Measurements from ENCODE around the gene PRORP. TPM values are rescaled to one million over a fixed set of nuclear protein-coding genes. Genes with fewer than 3 reads are reported as not detected.

PRORP gene
- total and polyA plus RNA-seq, 2 of the 8 experiments (the other 6 are each of a cell fraction or from before 2014, with no cell fraction given), result 30.0 to 44.8 TPM

DNA sequence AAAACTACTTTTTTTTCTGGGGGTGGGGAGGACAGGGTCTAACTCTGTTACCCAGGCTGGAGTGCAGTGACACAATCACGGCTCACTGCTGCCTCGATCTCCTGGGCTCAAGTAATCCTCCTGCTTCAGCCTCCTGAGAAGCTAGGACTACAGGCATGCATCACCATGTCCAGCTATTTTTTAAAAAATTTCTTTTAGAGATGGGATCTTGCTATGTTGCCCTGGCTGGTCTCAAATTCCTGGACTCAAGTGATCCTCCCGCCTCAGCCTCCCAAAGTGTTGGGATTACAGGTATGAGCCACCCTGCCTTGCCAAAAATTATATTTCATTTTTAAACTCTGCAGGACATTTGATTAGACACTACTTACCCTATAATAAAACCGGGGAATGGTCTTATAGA is 6.1 kb upstream of the PRORP start:
- H3K4ac ChIP-seq (replicated peaks; ENCODE audit: insufficient read length, low read depth, low read length), result no peak overlapping the region
- no peak overlapping the region for H2BK15ac ChIP-seq (ENCODE audit: low read length)
- H3K4me2 ChIP-seq (ENCODE audit: insufficient read depth in 1 of 2, low read depth in 2 of 2, low read length in 2 of 2), result no peak overlapping the region
- no peak overlapping the region for H3K4me3 ChIP-seq (ENCODE audit: extremely low read depth in 1 of 4, insufficient read depth in 2 of 4, low read depth in 3 of 4, low read length in 4 of 4)
- no peak overlapping the region for H3K56ac ChIP-seq (replicated peaks; ENCODE audit: insufficient read length, low read depth, low read length)
- H3K9me3 ChIP-seq (ENCODE audit: insufficient read depth in 2 of 2, low read depth in 1 of 2, low read length in 1 of 2), result peaks cover 0 to 9% of the 10 kb centered on the region in 2 experiments; a peak in 2 of 4 replicates
- peaks cover 2% of the 10 kb centered on the region; the same call in 1 of the 2 replicates for H3K23me2 ChIP-seq (ENCODE audit: low read depth, low read length)
- H2BK5ac ChIP-seq (ENCODE audit: low read depth, low read length), result no peak overlapping the region
- H2BK12ac ChIP-seq (ENCODE audit: low read depth, low read length), result no peak overlapping the region
- FAIRE-seq (no peak), DNase-seq (ENCODE audit: low read depth in 1 of 2, low spot score in 2 of 2) (no peak)
- H3K14ac ChIP-seq (ENCODE audit: insufficient read length), result no peak overlapping the region
- peaks cover 3% of the 10 kb centered on the region for H3K79me1 ChIP-seq (ENCODE audit: low read depth, low read length)
- no peaks in the 10 kb centered on the region for H3K79me2 ChIP-seq (ENCODE audit: control insufficient read depth in 1 of 2, insufficient read depth in 2 of 2, low read length in 2 of 2)
- no peak overlapping the region for H3K18ac ChIP-seq (ENCODE audit: extremely low read depth, low read length)
- no peak overlapping the region for H4K91ac ChIP-seq (replicated peaks; ENCODE audit: insufficient read length, low read length)
- ChIA-PET CTCF (ENCODE audit: partially characterized antibody) (interaction anchor here (0.9 kb wide), 1 partner anchor 124 kb away, joined by 3 read pairs; no protein-coding TSS in a partner anchor), POLR2A (ENCODE audit: partially characterized antibody) (interaction anchor here (1.1 kb wide), 1 partner anchor 288 kb away, joined by 3 read pairs; the partner anchor contains the start of gene NFKBIA)
- no peak overlapping the region for H3K23ac ChIP-seq (ENCODE audit: insufficient read length)
- H2AFZ ChIP-seq (ENCODE audit: low read length), result no peak overlapping the region
- H4K5ac ChIP-seq (ENCODE audit: insufficient read length, low read depth, low read length), result no peak overlapping the region
- WGBS, 2 experiments (ENCODE audit: extremely low coverage in 1 of 2, insufficient coverage in 1 of 2, insufficient read length in 1 of 2, insufficient replicate concordance in 2 of 2, low coverage in 1 of 2, low lambda C conversion rate in 2 of 2, missing lambda C conversion rate in 1 of 2), result 92% methylated on average over 4 of the region's 4 CpGs; no CpG with 5 or more reads in 1 of the 2 experiments
- no peak overlapping the region for H3K27ac ChIP-seq (ENCODE audit: low read depth, low read length)
- no peak overlapping the region for H2BK20ac ChIP-seq (ENCODE audit: low read length)
- no peaks in the 10 kb centered on the region for H3K27me3 ChIP-seq (replicated peaks in 1 of 4; ENCODE audit: control insufficient read depth in 3 of 4, extremely low read depth in 1 of 4, insufficient read depth in 3 of 4, low read length in 3 of 4)
- no peak overlapping the region for H4K8ac ChIP-seq (ENCODE audit: extremely low read depth, insufficient read depth, low read length)
- no peak overlapping the region for H2AK5ac ChIP-seq (ENCODE audit: low read depth, low read length)
- no peak for TF ChIP-seq TBP (IDR thresholded peaks at IDR 0.05; ENCODE audit: low read depth, low read length)
- no peak for TF ChIP-seq KDM5A (IDR thresholded peaks at IDR 0.05; ENCODE audit: low read length)
- TF ChIP-seq MAFK (IDR thresholded peaks at IDR 0.05; ENCODE audit: low read depth, low read length), result no peak
- no peak for TF ChIP-seq ASH2L (IDR thresholded peaks at IDR 0.05; ENCODE audit: low read length)
- TF ChIP-seq POLR2A (IDR thresholded peaks at IDR 0.05; ENCODE audit: control extremely low read depth in 1 of 2, low read depth in 2 of 2, low read length in 2 of 2), result no peak
- H3K9ac ChIP-seq (replicated peaks in 1 of 4; ENCODE audit: extremely low read depth in 1 of 4, low read depth in 3 of 4, low read length in 3 of 4), result no peak overlapping the region
- no peak overlapping the region for H2BK120ac ChIP-seq (replicated peaks; ENCODE audit: low read depth, low read length)
- H4K20me1 ChIP-seq (replicated peaks in 1 of 2; ENCODE audit: control insufficient read depth in 1 of 2, insufficient read depth in 2 of 2, low read length in 2 of 2), result no peaks in the 10 kb centered on the region
- peaks cover 0 to 3% (median 0%) of the 10 kb centered on the region in 4 experiments; a peak in 1 of 7 replicates for H3K4me1 ChIP-seq (replicated peaks in 1 of 4; ENCODE audit: control insufficient read depth in 3 of 4, insufficient read depth in 4 of 4, low read length in 3 of 4)
- peaks cover 0 to 12% (median 5%) of the 10 kb centered on the region in 4 experiments; a peak in 5 of 8 replicates for H3K36me3 ChIP-seq (ENCODE audit: control insufficient read depth in 2 of 4, insufficient read depth in 4 of 4, low read length in 3 of 4)

Data from H1 (cell line).